Measurements from ENCODE around the gene TMEM161A. TPM values are rescaled to one million over a fixed set of nuclear protein-coding genes. Genes with fewer than 3 reads are reported as not detected.
"Not testable (repeated sequence)": the region's sequence is repeated elsewhere in the genome, so short reads cannot be mapped to it uniquely, and the experiment has no call there.

The TMEM161A gene
- total and polyA plus RNA-seq, 2 donors (not counting 1 experiment from before 2014, with no cell fraction given): 23.6 to 44.0 TPM

- Mint-ChIP-seq H3K4me1 (peaks cover 9% of the 10 kb centered on the region), H3K27ac (no peak overlapping the region), H3K4me3 (no peak overlapping the region), H3K27me3 (no peaks in the 10 kb centered on the region), H3K9me3 (ENCODE audit: insufficient read depth) (no peaks in the 10 kb centered on the region)
- H3K4me1 ChIP-seq (ENCODE audit: control insufficient read depth in 2 of 2, insufficient read depth in 2 of 2, low read length in 2 of 2): no peaks in the 10 kb centered on the region
- H4K20me1 ChIP-seq (ENCODE audit: control insufficient read depth, insufficient read depth, low read length, poor library complexity, severe bottlenecking): peaks cover 18% of the 10 kb centered on the region
- WGBS (ENCODE audit: insufficient coverage): 98% methylated on average over 4 of the region's 11 CpGs
- H3K4me2 ChIP-seq (replicated peaks; ENCODE audit: low read depth, low read length, poor library complexity, severe bottlenecking): no peak overlapping the region
- no peak for ATAC-seq (ENCODE audit: low read depth)
- ChIA-PET CTCF (no interaction called here), POLR2A (no interaction called here)
- H3K27ac ChIP-seq (ENCODE audit: low read length in 2 of 2): no peak overlapping the region
- H3K9me3 ChIP-seq (ENCODE audit: control extremely low read depth in 1 of 3, control insufficient read depth in 2 of 3, insufficient read depth in 1 of 3, low read length in 2 of 3): no peaks in the 10 kb centered on the region
- intact Hi-C loops (cut with micrococcal nuclease): no loop called here
- no peak overlapping the region for H3K9ac ChIP-seq (ENCODE audit: low read length)
- no peak for TF ChIP-seq CTCF (IDR thresholded peaks at IDR 0.05)
- TF ChIP-seq EZH2 (IDR thresholded peaks at IDR 0.05; ENCODE audit: borderline replicate concordance, insufficient read depth, low read depth, low read length, poor library complexity, severe bottlenecking): no peak
- H3K4me3 ChIP-seq (ENCODE audit: control extremely low read depth in 1 of 5, extremely low read depth in 1 of 5, insufficient read depth in 1 of 5, low read depth in 2 of 5, low read length in 4 of 5): no peak overlapping the region
- H3K79me2 ChIP-seq (ENCODE audit: control insufficient read depth, insufficient read depth, low read length): no peaks in the 10 kb centered on the region
- H3K27me3 ChIP-seq (replicated peaks in 1 of 4; ENCODE audit: control extremely low read depth in 1 of 4, control insufficient read depth in 3 of 4, insufficient read depth in 4 of 4, low read length in 3 of 4): no peaks in the 10 kb centered on the region
- peaks cover 0 to 45% of the 10 kb centered on the region in 2 experiments for H3K36me3 ChIP-seq (replicated peaks in 1 of 2; ENCODE audit: control extremely low read depth in 1 of 2, control insufficient read depth in 1 of 2, extremely low read depth in 1 of 2, insufficient read depth in 2 of 2, low read length in 1 of 2)
- no peak for DNase-seq
- H2AFZ ChIP-seq (ENCODE audit: insufficient read depth, low read depth, low read length, poor library complexity, severe bottlenecking): no peak overlapping the region
These were observed 35.1 kb downstream of the TMEM161A start for GRCh38 chr19:19103167-19103566.

DNA sequence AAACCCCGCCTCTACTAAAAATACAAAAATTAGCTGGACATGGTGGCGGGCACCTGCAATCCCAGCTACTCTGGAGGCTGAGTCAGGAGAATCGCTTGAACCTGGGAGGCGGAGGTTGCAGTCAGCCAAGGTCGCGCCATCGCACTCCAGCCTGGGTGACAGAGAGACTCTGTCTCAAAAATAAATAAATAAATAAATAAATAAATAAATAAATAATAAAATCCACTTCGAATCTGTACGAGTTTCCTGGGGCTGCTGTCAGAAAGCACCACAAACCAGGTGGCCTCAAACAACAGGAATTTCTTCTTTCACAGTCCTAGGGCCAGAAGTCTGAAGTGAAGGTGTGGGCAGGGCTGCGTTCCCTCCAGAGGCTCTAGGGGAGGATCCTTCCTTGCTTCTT is 35.7 kb downstream of the TMEM161A start:
- H3K27me3 Mint-ChIP-seq; intact Hi-C loops (cut with micrococcal nuclease); ATAC-seq (ENCODE audit: low read depth); H3K4me1 ChIP-seq (ENCODE audit: control insufficient read depth in 2 of 2, insufficient read depth in 2 of 2, low read length in 2 of 2); H3K9me3 Mint-ChIP-seq (ENCODE audit: insufficient read depth); H3K79me2 ChIP-seq (ENCODE audit: control insufficient read depth, insufficient read depth, low read length); H3K4me3 Mint-ChIP-seq; H3K9me3 ChIP-seq (ENCODE audit: control extremely low read depth in 1 of 3, control insufficient read depth in 2 of 3, insufficient read depth in 1 of 3, low read length in 2 of 3); H3K9ac ChIP-seq (ENCODE audit: low read length); H3K27ac ChIP-seq (ENCODE audit: low read length in 2 of 2); H3K4me2 ChIP-seq (replicated peaks; ENCODE audit: low read depth, low read length, poor library complexity, severe bottlenecking); DNase-seq; POLR2A ChIA-PET; H3K4me1 Mint-ChIP-seq; H3K27ac Mint-ChIP-seq; H2AFZ ChIP-seq (ENCODE audit: insufficient read depth, low read depth, low read length, poor library complexity, severe bottlenecking); H3K27me3 ChIP-seq (replicated peaks in 1 of 4; ENCODE audit: control extremely low read depth in 1 of 4, control insufficient read depth in 3 of 4, insufficient read depth in 4 of 4, low read length in 3 of 4); H3K4me3 ChIP-seq (ENCODE audit: control extremely low read depth in 1 of 5, extremely low read depth in 1 of 5, insufficient read depth in 1 of 5, low read depth in 2 of 5, low read length in 4 of 5): not testable (repeated sequence)
- Histone ChIP-seq H3K36me3 (replicated peaks in 1 of 2; ENCODE audit: control extremely low read depth in 1 of 2, control insufficient read depth in 1 of 2, extremely low read depth in 1 of 2, insufficient read depth in 2 of 2, low read length in 1 of 2) (peaks cover 0 to 45% of the 10 kb centered on the region in 2 experiments), H4K20me1 (ENCODE audit: control insufficient read depth, insufficient read depth, low read length, poor library complexity, severe bottlenecking) (peaks cover 18% of the 10 kb centered on the region)
- CTCF ChIA-PET: interaction anchor here (1.4 kb wide), 1 partner anchor 13 kb away, joined by 4 read pairs; no protein-coding TSS in a partner anchor
- WGBS (ENCODE audit: insufficient coverage): 100% methylated on average over 2 of the region's 10 CpGs
